KMS-11 (cell line): ENCODE data around the gene ZNF862.

Experiments
- H2AFZ ChIP-seq: fragments of 200-600 bp; sonication (generic); 2 replicates; pipeline ENCODE4 v1.6.1; 2016; ENCODE audit warnings: antibody characterized with exemption, mixed run types, low read depth
- H3K27ac ChIP-seq: fragments of 200-600 bp; sonication (generic); 2 replicates; pipeline ENCODE4 v1.6.1; 2016; ENCODE audit warnings: mild to moderate bottlenecking, mixed run types
- H3K27me3 ChIP-seq: fragments of 200-600 bp; sonication (generic); 2 replicates; pipeline ENCODE4 v1.6.1; 2017; ENCODE audit warnings: mild to moderate bottlenecking, low read depth, mixed run types, moderate library complexity; ENCODE audit not compliant: insufficient read depth
- H3K36me3 ChIP-seq: fragments of 200-600 bp; sonication (generic); 2 replicates; pipeline ENCODE4 v1.6.1; 2017; ENCODE audit warnings: mild to moderate bottlenecking, mixed run types; ENCODE audit not compliant: insufficient read depth
- H3K4me1 ChIP-seq: fragments of 200-600 bp; sonication (generic); 2 replicates; pipeline ENCODE4 v1.6.1; 2016; ENCODE audit warnings: mild to moderate bottlenecking, low read depth, mixed run types; ENCODE audit not compliant: poor library complexity, severe bottlenecking
- H3K4me2 ChIP-seq: fragments of 200-600 bp; sonication (generic); 2 replicates; pipeline ENCODE4 v1.7.0; 2016; ENCODE audit warnings: mild to moderate bottlenecking, mixed run types
- H3K4me3 ChIP-seq: fragments of 200-600 bp; sonication (generic); IDR thresholded peaks from 2 replicates; pipeline ENCODE4 v1.6.1; 2017; ENCODE audit warnings: low read depth, low read length, mixed read lengths; ENCODE audit not compliant: insufficient read depth
- H3K79me2 ChIP-seq: fragments of 200-600 bp; sonication (generic); 2 replicates; pipeline ENCODE4 v1.6.1; 2016; ENCODE audit warnings: low read depth, mixed run types; ENCODE audit not compliant: insufficient read depth
- H3K9ac ChIP-seq: fragments of 200-600 bp; sonication (generic); 2 replicates; pipeline ENCODE4 v1.6.1; 2016; ENCODE audit warnings: mild to moderate bottlenecking, mixed run types
- H4K20me1 ChIP-seq: fragments of 200-600 bp; sonication (generic); 2 replicates; pipeline ENCODE4 v1.6.1; 2016; ENCODE audit warnings: mild to moderate bottlenecking, mixed run types; ENCODE audit not compliant: insufficient read depth
- TF ChIP-seq, protein P1 (sequence below): fragments of 200-600 bp; sonication (generic); conservative IDR thresholded peaks from 2 replicates; pipeline ENCODE4 v1.6.1; 2017; ENCODE audit warnings: low read depth, mild to moderate bottlenecking, antibody characterized with exemption, low read length, moderate library complexity, mixed read lengths

ZNF862 gene

DNA sequence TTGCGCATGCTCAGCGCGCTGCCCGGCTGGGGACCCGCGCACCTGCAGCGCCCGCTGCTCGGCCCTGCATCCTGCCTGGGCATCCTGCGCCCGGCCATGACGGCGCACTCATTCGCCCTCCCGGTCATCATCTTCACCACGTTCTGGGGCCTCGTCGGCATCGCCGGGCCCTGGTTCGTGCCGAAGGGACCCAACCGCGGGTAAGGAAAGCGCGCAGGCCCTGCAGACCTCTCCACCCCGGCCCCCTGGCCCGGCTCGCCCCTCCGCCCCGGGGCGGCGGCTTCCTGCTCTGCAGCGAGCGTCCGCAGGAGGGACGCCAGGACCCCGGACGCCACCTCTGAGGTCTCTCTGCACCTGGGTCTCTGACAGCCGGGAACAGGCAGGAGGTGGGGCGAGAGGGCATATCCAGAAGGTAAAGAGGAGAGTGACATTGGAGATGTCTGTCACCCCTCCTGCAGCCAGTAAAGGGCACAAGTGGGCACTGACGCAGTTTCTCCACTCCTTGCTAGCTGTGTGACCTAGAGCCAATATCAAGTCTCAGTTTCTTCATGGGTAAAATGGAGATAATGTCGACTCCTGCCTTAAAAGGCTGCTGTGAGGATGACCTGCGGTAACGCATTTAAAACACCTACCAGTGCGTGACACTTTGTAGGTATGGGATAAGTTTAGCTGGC lies 35.9 kb downstream of the ZNF862 start:
- Histone ChIP-seq H3K9ac (peak overlapping the region; percentile 33; the same call in 1 of the 2 replicates), H3K4me2 (peak overlapping the region; percentile 89), H3K27ac (no peak overlapping the region), H3K79me2 (no peaks in the 10 kb centered on the region), H4K20me1 (no peaks in the 10 kb centered on the region), H3K4me1 (peaks cover 12% of the 10 kb centered on the region), H3K4me3 (peak overlapping the region; percentile 56), H3K36me3 (no peaks in the 10 kb centered on the region), H2AFZ (peak overlapping the region; percentile 90), H3K27me3 (0 out of 2 replicates have a peak, but pooled peaks cover 5% of the 10 kb centered on the region)
- TF ChIP-seq, protein P1, sequence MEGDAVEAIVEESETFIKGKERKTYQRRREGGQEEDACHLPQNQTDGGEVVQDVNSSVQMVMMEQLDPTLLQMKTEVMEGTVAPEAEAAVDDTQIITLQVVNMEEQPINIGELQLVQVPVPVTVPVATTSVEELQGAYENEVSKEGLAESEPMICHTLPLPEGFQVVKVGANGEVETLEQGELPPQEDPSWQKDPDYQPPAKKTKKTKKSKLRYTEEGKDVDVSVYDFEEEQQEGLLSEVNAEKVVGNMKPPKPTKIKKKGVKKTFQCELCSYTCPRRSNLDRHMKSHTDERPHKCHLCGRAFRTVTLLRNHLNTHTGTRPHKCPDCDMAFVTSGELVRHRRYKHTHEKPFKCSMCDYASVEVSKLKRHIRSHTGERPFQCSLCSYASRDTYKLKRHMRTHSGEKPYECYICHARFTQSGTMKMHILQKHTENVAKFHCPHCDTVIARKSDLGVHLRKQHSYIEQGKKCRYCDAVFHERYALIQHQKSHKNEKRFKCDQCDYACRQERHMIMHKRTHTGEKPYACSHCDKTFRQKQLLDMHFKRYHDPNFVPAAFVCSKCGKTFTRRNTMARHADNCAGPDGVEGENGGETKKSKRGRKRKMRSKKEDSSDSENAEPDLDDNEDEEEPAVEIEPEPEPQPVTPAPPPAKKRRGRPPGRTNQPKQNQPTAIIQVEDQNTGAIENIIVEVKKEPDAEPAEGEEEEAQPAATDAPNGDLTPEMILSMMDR, result no peak

- Histone ChIP-seq H3K36me3 (no peaks in the 10 kb centered on the region), H4K20me1 (no peaks in the 10 kb centered on the region), H3K27me3 (0 out of 2 replicates have a peak, but pooled peaks cover 5% of the 10 kb centered on the region), H3K27ac (no peak overlapping the region), H3K79me2 (no peaks in the 10 kb centered on the region), H3K4me1 (peaks cover 12% of the 10 kb centered on the region), H3K4me3 (no peak overlapping the region), H2AFZ (peak overlapping the region; percentile 90), H3K9ac (no peak overlapping the region), H3K4me2 (peak overlapping the region; percentile 89)
- TF ChIP-seq, protein P1, result no peak
Observed at GRCh38 chr7:149874644-149875028, 36.5 kb downstream of the ZNF862 start.

GRCh38 chr7:149875396-149875795 lies 37.2 kb downstream of the ZNF862 start:
- Histone ChIP-seq H3K9ac (no peak overlapping the region), H3K27me3 (0 out of 2 replicates have a peak, but pooled peaks cover 5% of the 10 kb centered on the region), H3K79me2 (no peaks in the 10 kb centered on the region), H4K20me1 (no peaks in the 10 kb centered on the region), H3K4me2 (no peak overlapping the region), H2AFZ (no peak overlapping the region), H3K27ac (no peak overlapping the region), H3K36me3 (no peaks in the 10 kb centered on the region), H3K4me3 (no peak overlapping the region), H3K4me1 (peaks cover 12% of the 10 kb centered on the region)
- TF ChIP-seq, protein P1, result no peak

- Histone ChIP-seq H2AFZ (no peak overlapping the region), H3K4me3 (no peak overlapping the region), H3K9ac (no peak overlapping the region), H3K27me3 (no peaks in the 10 kb centered on the region), H3K4me1 (peaks cover 12% of the 10 kb centered on the region), H4K20me1 (no peaks in the 10 kb centered on the region), H3K4me2 (no peak overlapping the region), H3K79me2 (no peaks in the 10 kb centered on the region), H3K36me3 (no peaks in the 10 kb centered on the region), H3K27ac (no peak overlapping the region)
- TF ChIP-seq, protein P1, result no peak
Observed at GRCh38 chr7:149877890-149878522, 39.8 kb downstream of the ZNF862 start.
